Measurements from ENCODE around the gene EDN2.

Gene EDN2

GRCh38 chr1:41516168-41517061, 31.9 kb upstream of the EDN2 start:
- DNase-seq, result peak; percentile 61 to 77

DNA sequence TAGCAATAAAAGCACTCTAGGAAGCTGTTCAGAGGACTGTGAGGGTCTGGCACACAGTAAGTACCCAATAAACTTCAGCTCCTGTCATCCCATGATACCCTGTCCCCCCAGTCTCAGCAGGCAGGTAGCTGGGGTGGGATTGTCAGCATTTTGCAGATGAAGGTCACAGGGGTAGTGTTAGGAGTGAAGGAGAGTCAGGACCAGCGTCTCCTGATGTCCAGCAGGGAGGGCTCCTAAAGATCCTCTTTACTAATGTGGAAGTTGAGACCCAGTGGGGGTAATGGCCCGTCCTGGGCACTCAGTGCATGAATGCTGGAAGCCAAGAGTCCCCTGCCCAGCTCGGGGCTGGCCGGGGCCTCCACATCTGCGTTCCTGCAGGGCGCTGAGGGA, 31.3 kb upstream of the EDN2 start:
- no peak for DNase-seq

DNA sequence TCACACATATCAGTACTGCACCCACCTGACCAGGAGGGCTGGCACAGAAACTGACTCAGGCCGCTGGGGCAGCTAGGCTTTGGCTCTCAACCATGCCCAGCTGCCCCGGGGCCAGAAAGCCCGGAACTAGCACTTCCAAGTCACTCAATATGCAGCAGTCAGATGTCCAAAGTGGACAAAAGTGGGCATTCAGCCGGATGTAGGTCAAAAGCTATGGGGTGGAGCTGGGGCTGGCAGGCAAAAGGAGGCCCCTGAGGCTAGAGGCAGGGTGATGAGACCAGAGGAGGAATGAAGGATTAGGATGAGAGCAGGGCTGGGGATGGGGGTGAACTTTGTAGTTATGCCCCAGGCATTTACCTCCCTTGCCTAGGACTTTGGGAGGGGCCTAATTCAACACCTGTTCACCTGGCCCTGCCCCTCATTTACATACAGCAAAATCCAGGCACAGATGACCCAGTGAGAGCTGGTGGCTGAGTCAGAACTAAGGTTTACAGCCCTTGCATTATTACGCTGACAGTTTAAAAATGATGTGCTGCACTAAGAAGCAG, 30.7 kb upstream of the EDN2 start:
- no peak for DNase-seq

DNA sequence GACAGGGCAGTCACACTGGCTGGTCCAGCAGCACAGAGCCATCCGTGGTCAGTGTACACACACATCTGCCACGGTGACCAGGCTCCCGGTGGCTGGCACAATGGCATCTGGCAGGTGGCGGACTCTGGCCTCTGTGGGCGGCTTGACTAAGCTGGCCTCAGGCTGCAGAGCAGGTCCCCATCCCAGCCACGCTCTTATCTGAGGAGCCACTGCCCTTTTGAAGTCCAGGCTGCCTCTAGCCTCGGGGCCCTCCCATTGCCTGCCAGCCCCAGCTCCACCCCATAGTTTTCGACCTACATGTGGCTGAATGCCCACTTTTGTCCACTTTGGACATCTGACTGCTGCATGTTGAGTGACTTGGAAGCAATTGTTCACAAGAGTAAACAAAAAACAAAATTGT, 29.9 kb upstream of the EDN2 start:
- no peak for DNase-seq

DNA sequence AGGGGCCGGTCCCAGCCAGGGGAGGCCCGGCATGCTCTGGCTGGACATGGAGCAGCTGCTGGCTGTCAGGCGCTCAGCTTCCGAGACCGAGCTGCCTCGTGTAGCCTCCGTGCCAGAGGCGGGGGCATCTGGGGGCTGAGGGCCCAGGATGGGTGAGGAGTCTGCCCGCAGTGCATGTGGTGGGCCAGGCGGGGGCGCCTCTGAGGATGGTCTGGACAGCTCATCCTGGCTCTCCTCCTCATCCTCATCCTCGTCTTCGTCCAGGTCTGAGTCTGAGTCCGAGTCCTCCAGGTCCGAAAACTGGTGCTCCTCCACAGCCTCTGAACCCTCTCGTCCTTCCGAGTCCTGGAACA, 28.9 kb upstream of the EDN2 start:
- peak in 1 of 2 donors; percentile 30 for DNase-seq

DNA sequence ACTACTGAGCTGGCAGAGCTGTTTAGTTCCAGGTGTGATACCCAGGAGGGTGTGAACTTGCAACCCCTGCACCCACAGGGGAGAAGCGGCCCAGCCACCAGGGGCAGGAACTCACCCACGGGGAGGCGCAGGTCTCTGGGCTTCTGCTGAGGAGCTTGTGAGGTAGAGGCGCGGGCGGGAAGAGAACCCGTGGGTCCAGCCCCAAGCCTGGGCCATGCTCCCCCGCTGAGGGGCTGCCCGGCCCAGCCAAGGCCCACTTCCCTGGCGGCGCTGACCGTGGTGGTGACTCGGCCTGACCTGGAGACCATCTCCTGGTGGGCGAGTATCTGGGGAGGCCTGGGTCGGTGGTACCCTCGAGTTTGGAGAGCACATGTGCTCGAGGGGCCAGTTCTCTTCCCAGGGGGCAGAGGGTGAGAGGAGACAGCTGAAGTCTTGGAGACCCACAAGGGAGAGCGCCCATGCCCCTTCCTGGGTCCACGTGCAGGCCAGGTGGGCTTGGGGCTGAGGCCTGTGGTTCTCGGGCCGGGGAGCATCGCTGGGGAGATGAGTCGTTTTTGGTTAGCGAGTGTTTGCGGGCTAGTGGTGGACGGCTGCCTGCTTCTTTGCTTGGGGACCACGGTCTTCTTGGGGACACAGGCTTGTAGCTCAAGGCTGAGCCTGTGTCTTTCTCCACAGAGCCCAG, 28.4 kb upstream of the EDN2 start:
- DNase-seq, result no peak

DNA sequence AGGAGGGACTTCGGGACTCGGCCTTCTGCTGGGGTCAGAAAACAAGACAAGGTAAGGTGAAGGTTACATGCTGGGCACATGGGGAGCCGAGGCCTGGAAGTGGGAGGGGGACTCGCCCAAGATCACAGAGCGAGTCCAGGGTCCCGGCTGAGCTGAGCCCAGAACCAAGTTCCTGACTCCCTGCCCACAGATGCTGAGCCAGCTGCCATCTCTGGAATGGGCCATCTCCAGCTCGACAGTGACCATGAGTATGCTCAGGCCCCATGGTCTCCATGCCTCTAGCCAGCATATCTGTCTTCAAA, 26.7 kb upstream of the EDN2 start:
- no peak for DNase-seq

DNA sequence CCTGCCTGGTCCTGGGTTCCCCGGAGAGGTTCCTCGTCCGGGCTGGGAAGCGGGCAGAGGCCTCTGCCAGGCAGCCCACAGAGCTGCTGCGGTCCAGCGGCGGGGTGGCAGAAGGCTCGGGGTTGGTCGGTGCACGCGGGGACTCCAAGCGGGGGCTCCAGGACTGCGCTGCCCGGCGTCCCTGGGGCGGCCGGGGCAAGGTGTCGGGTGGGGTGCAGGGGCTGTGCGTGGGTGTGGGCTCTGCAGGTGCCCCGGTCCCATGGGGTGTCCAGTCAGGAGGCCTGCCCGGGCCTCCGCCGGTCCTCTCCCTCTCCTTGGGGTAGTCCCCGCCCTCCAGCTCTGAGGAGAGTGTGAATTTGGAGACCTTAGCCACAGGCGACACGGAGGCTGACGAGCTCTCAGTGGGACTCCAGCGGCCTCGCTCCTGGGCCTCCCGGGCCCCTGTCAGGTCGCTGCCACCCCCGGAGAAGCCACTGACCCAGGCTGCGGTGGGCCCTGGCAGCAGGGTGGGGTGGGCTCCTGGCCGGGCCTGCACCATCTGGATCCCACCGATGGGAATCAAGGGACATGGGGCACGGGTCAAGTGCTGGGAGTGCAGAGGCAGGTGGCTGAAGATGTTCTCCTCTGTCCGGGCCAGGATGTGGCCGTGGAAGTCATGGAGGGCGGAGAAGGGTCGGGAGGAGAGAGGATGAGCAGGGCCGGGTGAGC, 26.2 kb upstream of the EDN2 start:
- no peak for DNase-seq

GRCh38 chr1:41509270-41509671, 24.8 kb upstream of the EDN2 start:
- DNase-seq, result no peak

DNA sequence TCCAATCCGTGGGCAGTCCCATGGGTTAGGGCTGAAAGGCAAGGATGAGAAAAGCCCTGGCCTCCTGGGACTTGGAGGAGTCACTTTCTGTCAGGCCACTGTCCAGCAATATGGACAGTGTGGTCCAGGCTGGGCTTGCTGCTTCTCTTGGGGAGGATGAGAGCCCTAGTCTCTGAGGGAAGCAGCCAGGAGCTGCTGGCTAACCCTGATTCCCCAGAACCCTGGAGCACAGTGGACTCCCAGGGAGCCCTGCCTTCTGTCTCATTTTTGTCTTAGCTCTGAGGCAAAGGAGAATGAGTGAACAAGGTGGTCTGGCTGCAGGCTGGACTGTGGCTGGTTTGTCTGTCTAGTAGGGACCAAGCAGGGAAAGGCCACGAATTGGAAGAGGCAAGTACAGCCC, 23.8 kb upstream of the EDN2 start:
- DNase-seq, result no peak

DNA sequence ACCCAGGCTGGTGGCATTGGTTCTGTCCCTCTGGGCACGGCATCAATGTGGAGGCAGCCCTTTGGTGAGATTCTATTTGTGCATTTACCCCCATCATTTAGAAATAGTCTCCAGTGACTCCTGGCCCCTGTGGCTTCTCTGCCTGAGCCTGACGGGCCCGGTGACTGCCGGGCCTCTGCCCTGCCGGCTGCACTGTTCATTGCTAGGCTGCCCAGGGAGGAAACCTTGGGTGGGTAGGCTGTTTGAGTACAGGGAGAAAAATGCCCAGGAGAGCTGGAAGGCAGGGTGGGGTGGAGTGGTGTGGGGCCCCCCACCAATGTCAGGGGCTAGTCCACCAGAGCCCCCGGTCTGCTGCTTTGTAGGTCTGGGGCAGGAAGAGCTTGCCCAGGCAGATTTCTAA, 23.4 kb upstream of the EDN2 start:
- DNase-seq, result no peak

GRCh38 chr1:41507110-41507720, 22.7 kb upstream of the EDN2 start:
- no peak for DNase-seq

- DNase-seq, result no peak
Observed at GRCh38 chr1:41504114-41505035, 19.9 kb upstream of the EDN2 start.

DNA sequence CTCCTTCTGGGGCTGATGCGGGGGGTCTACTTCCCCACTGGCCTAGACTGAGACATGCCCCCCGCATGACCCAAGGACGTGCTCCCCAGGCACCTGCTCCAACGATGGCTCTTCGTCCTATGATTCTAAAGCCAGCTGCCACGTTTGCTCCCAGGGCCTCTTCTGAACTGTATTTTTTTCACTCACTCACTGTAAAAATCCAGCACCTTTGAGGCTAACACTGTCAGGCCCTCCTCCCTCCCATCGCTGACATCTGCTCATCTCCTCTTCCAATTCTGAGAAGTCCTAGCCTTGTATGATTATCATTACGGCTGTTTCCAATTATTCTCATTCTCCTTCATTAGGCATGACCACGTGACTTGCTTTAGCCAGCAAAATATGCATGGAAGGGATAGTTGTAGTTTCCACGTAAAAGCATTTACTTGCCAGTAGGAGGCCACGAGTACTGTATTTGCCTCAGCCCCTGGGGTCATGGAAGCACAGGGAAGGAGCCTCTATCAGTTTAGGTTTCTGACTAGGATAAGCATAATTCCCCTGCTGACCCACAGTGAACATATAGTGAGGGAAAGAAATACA, 19.1 kb upstream of the EDN2 start:
- no peak for DNase-seq

GRCh38 chr1:41502912-41503311, 18.4 kb upstream of the EDN2 start:
- DNase-seq, result no peak

- DNase-seq, result no peak
Observed at GRCh38 chr1:41501581-41501980, 17.1 kb upstream of the EDN2 start.

- DNase-seq, result no peak
Observed at GRCh38 chr1:41500781-41501518, 16.5 kb upstream of the EDN2 start.

- no peak for DNase-seq
Observed at GRCh38 chr1:41500378-41500777, 15.9 kb upstream of the EDN2 start.

DNA sequence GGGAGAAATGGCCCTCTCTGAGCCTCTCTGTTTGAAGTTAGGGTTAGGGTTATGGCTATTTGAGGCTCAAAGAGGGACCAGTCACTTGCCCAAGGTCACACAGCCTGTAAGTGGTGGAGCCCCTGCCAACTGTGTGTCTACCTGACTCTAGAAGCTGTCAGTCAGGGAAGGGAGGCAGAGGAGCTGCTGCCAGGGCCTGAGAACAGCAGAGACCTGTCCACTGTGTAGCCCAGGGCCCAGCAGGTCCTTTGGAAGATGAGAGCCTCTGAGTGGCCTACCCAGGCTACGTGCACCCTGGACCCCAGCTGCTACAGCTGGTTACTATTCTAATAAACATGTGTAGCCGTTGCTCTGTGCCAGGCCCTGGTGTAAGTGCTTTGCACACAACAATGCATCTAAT, 15.1 kb upstream of the EDN2 start:
- no peak for DNase-seq

DNA sequence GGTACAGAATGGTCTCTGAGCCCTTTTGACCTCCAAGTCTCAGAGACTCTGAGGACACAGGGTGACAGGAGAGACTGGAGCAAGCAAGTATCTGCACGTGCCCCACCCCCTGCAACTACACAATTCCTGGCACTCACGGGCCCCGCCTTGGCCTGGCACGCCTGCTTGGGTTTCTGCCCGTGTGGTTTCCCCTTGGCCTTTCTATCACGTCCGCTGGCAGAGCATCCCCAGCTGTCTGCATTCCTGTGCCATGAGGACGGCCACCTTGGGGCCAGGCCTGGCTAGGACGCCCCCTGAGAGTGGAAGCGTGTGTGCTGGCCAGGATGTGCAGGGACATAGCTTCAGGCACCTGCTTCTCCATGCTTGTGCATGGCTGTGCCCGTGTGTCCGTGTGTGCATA, 14.3 kb upstream of the EDN2 start:
- DNase-seq, result no peak

DNA sequence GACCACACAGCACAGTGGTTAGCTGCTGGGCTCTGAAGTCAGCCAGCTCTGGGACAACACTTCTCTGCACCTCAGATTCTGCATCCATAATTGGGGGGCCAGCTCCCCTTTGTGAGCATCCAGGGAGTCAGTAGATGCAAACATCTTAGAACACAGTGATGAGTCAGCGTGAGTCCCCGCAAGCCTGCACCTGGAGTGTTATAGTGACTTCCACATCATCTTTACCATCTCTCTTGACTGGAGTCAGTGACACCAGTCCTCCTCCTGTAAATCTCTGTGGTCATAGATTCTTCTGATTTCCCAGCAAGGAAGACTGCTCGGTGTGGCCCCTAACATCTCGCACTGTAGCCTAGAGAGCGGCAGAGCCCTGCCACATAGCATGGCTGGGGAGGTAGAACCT, 13.9 kb upstream of the EDN2 start:
- DNase-seq, result no peak

Data from stimulated activated CD4-positive, alpha-beta T cell treated with anti-CD3 and anti-CD28 coated beads, Interleukin-2, amount 100 ng/mL, for 48 hours (primary cell).